Lung (tissue), 12 donors: ENCODE measurements around the gene PITRM1. TPM values are rescaled to one million over a fixed set of nuclear protein-coding genes. Genes with fewer than 3 reads are reported as not detected.

Experiments used
- ATAC-seq: fragments of 200-7000 bp; cut with Tn5 transposase; one replicate; pipeline ENCODE4 v1.9.1; 2020; ENCODE audit warnings: moderate number of reproducible peaks; ENCODE audit not compliant: insufficient read depth, low FRiP score
- DNase-seq, 3 donors: peaks; one replicate each; pipeline ENCODE4 v3.0.0-alpha.2; 2013 to 2017
- H3K27ac ChIP-seq, 2 donors: one replicate each; pipeline ENCODE4 v1.5.1; 2013; ENCODE audit warnings: mild to moderate bottlenecking in 2 of 2, moderate library complexity in 2 of 2, control low read depth in 1 of 2, inconsistent platforms in 1 of 2, low read depth in 1 of 2, low read length in 1 of 2
- H3K27me3 ChIP-seq, 3 donors: one replicate each; pipeline ENCODE4 v1.5.1; 2013; ENCODE audit warnings: low read length in 2 of 3; ENCODE audit not compliant: control insufficient read depth in 3 of 3, insufficient read depth in 3 of 3
- H3K36me3 ChIP-seq, 4 donors: one replicate each; pipeline ENCODE4 v1.5.1; 2013; ENCODE audit warnings: low read length in 4 of 4, mild to moderate bottlenecking in 1 of 4, moderate library complexity in 1 of 4; ENCODE audit not compliant: control insufficient read depth in 4 of 4, insufficient read depth in 4 of 4
- H3K4me1 ChIP-seq, 5 donors: one replicate each; pipeline ENCODE4 v1.5.1; 2013; ENCODE audit warnings: low read length in 5 of 5, mild to moderate bottlenecking in 2 of 5, moderate library complexity in 1 of 5; ENCODE audit not compliant: control insufficient read depth in 5 of 5, insufficient read depth in 5 of 5
- H3K4me3 ChIP-seq: one replicate; pipeline ENCODE4 v1.5.1; 2013; ENCODE audit warnings: mild to moderate bottlenecking, control low read depth, moderate library complexity
- H3K9ac ChIP-seq, 2 donors: one replicate each; pipeline ENCODE4 v1.5.1; 2013; ENCODE audit warnings: low read length in 2 of 2, control low read depth in 1 of 2; ENCODE audit not compliant: insufficient read depth in 1 of 2
- H3K9me3 ChIP-seq, 4 donors: one replicate each; pipeline ENCODE4 v1.5.1; 2013; ENCODE audit warnings: low read length in 3 of 4, mild to moderate bottlenecking in 1 of 4, moderate library complexity in 1 of 4; ENCODE audit not compliant: control insufficient read depth in 4 of 4, insufficient read depth in 3 of 4
- WGBS, 2 donors: extraction: QIAGEN DNeasy Blood & Tissue Kit; methylation state at CpG; one replicate each; pipeline ENCODE4 v1.1.7; 2013; 5-methylcytosine and 5-hydroxymethylcytosine counted together
- polyA plus RNA-seq, 2 donors: library from polyadenylated mRNA; stranded (reverse); fragments of 200-250 nt; gene quantifications; one replicate each; pipeline ENCODE4 v1.2.1, GENCODE V29; 2013
- total RNA-seq, 2 donors: library from RNA; depleted of rRNA in 1 of 2; stranded (reverse); fragments of >200 nt in 1 of 2; gene quantifications; one replicate each; pipeline ENCODE4 v1.2.1, GENCODE V29; 2014 to 2021
- TF ChIP-seq, protein P1 (sequence below): IDR thresholded peaks from 2 replicates; pipeline ENCODE4 v1.5.1; 2012; ENCODE audit warnings: mild to moderate bottlenecking; ENCODE audit errors: control extremely low read depth, extremely low read depth
- donor health status: control.
- donor health status: control.
- donor health status: Bipolar disorder and iron deficiency.
- donor health status: healthy.
- donor health status: DM: yes; HTN: yes; CAD: no.

The PITRM1 gene
- total and polyA plus RNA-seq, 4 donors = 46.5 to 88.5 (median 60.7) TPM

DNA sequence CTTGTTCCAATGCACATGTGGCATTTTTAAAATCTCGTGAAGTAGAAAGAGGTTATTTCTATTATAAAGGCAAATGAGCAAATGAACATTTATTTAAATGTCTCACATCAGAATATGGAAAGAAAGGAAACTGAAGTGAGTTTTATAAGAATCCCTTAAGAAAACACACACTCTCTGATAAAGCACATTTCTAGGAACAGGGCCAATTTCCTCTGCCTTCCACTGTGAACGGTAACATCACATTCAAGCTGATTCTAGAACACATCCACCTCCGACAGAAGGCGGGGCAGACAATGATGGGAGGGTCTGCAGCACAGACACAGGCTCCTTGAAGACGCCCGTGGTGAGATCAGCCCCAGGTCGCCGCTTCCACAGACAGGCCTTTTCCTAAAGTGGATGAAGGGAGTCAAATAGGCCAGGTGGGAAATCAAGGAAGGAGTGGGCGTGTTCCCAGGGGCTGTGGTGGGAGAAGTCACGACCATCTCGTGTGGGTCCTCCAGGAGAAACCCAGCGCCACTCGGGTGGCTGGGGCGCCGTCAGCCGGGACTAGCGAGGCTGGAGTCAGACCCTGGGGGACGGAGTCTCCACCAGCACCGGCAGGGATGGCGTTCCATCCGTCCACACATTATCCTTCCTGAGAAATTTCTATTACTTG is 31.1 kb downstream of the PITRM1 start:
- WGBS, 2 donors = 93 to 96% methylated on average over 21 of the region's 21 CpGs
- no peak overlapping the region for H3K9ac ChIP-seq

DNA sequence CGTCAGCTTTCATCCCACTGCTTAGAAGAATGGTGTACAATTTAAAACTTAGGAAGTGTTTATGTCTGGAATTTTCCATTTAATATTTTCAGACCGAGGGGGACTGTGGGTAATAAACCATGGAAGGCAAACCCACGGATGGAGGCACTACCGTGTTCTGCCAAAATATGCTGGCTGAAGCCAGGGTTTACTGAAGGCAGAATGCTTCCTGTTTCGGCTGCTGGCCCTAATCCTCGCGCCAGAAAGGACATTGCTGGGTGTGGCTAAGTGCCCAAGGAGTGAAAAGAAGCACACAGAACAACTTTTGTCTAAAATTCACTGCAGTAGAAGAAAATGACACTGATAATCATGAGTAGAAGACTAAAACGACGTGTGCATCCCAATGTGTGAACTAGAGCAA is 32.3 kb downstream of the PITRM1 start:
- 79 to 91% methylated on average over 9 of the region's 9 CpGs for WGBS, 2 donors
- H3K27me3 ChIP-seq = no peaks in the 10 kb centered on the region
- H3K36me3 ChIP-seq = peaks cover 29 to 75% (median 62%) of the 10 kb centered on the region in 4 donors
- H3K9ac ChIP-seq = no peak overlapping the region
- ATAC-seq = no peak
- no peak overlapping the region for H3K27ac ChIP-seq
- no peaks in the 10 kb centered on the region for H3K9me3 ChIP-seq
- H3K4me1 ChIP-seq = peaks cover 0 to 3% (median 0%) of the 10 kb centered on the region in 5 donors
- H3K4me3 ChIP-seq = no peak overlapping the region
- no peak for DNase-seq
- TF ChIP-seq, protein P1, sequence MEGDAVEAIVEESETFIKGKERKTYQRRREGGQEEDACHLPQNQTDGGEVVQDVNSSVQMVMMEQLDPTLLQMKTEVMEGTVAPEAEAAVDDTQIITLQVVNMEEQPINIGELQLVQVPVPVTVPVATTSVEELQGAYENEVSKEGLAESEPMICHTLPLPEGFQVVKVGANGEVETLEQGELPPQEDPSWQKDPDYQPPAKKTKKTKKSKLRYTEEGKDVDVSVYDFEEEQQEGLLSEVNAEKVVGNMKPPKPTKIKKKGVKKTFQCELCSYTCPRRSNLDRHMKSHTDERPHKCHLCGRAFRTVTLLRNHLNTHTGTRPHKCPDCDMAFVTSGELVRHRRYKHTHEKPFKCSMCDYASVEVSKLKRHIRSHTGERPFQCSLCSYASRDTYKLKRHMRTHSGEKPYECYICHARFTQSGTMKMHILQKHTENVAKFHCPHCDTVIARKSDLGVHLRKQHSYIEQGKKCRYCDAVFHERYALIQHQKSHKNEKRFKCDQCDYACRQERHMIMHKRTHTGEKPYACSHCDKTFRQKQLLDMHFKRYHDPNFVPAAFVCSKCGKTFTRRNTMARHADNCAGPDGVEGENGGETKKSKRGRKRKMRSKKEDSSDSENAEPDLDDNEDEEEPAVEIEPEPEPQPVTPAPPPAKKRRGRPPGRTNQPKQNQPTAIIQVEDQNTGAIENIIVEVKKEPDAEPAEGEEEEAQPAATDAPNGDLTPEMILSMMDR = no peak

More for the DNA sequence above, 31.1 kb downstream of the PITRM1 start:
- peak in 1 of 3 donors; percentile 57 for DNase-seq
- H3K27ac ChIP-seq = no peak overlapping the region
- peaks cover 30 to 74% (median 61%) of the 10 kb centered on the region in 4 donors for H3K36me3 ChIP-seq
- H3K4me3 ChIP-seq = no peak overlapping the region
- TF ChIP-seq, protein P1 = no peak
- no peaks in the 10 kb centered on the region for H3K27me3 ChIP-seq
- H3K9me3 ChIP-seq = no peaks in the 10 kb centered on the region
- ATAC-seq = no peak
- peaks cover 0 to under 1% (median 0%) of the 10 kb centered on the region in 5 donors for H3K4me1 ChIP-seq

DNA sequence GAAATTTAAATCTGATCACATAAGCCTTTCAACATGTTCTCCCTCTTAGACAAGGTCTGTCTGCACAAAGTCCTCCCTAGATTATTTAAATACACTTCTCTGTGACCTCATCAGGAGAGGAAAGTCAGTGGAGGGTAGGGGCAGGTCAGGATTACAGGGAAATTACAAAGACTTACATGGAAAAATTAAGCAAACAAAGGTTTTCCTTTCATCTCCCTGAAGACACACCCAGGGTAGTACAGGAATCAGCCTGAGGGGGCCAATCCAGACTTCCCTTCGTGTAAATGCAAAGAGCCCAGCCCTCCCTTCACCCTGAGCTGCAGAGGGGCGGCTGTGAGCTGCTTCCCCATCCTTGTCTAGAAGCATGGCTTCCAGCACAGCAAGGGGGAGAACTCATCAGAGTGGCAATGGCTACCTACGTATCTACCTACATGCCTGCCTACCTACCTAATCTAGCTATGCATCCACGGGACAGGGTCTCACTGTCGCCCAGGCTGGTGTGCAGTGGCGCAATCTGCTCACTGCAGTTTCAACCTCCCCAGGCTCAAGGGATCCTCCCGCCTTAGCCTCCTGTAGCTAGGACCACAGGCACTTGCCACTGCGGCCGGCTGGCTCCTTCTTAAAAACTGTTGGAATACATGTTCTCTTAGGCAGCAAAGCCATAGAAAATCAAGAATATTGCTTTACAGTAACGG is 33.2 kb downstream of the PITRM1 start:
- ATAC-seq (no peak), DNase-seq (no peak)
- Histone ChIP-seq H3K4me1 (peaks cover 0 to 3% (median 0%) of the 10 kb centered on the region in 5 donors), H3K27ac (no peak overlapping the region), H3K36me3 (peaks cover 32 to 77% (median 62%) of the 10 kb centered on the region in 4 donors), H3K4me3 (no peak overlapping the region), H3K9me3 (no peaks in the 10 kb centered on the region), H3K9ac (no peak overlapping the region), H3K27me3 (no peaks in the 10 kb centered on the region)
- TF ChIP-seq, protein P1 = no peak
- WGBS, 2 donors = 93 to 95% methylated on average over 10 of the region's 10 CpGs
